CD14-positive monocyte (primary cell): ENCODE data around the gene LYPD4. TPM values are rescaled to one million over a fixed set of nuclear protein-coding genes. Genes with fewer than 3 reads are reported as not detected.
A peak's percentile ranks its signal among the peaks of the same experiment; 100 is the strongest.

Source experiments
- DNase-seq, 3 donors: peaks; one replicate each; pipeline ENCODE4 v3.0.0-alpha.2; 2011 to 2022
- H2AFZ ChIP-seq: 2 replicates; pipeline ENCODE4 v1.6.0; 2012; ENCODE audit warnings: mild to moderate bottlenecking, low read depth, low read length, inconsistent platforms; ENCODE audit not compliant: insufficient read depth, poor library complexity, severe bottlenecking
- H3K27ac ChIP-seq, 2 donors: 1 replicate in 1 of 2; 2 replicates in 1 of 2; pipeline ENCODE4 v1.5.1; 2012 to 2013; ENCODE audit warnings: low read length in 2 of 2, control low read depth in 1 of 2, inconsistent platforms in 1 of 2, low read depth in 1 of 2, mild to moderate bottlenecking in 1 of 2
- H3K27me3 ChIP-seq, 2 donors: one replicate each; pipeline versions ENCODE4 v1.6.0 to v1.6.1; 2011 to 2013; ENCODE audit warnings: low read length in 2 of 2; ENCODE audit not compliant: control insufficient read depth in 2 of 2, insufficient read depth in 2 of 2
- H3K36me3 ChIP-seq, 2 donors: replicated peaks in 1 of 2; 1 replicate in 1 of 2; 2 replicates in 1 of 2; pipeline versions ENCODE4 v1.5.1 to v1.6.1; 2012 to 2013; ENCODE audit warnings: low read length in 2 of 2, control low read depth in 1 of 2, inconsistent platforms in 1 of 2, mild to moderate bottlenecking in 1 of 2; ENCODE audit not compliant: insufficient read depth in 2 of 2, control insufficient read depth in 1 of 2
- H3K4me1 ChIP-seq, 2 donors: 1 replicate in 1 of 2; 2 replicates in 1 of 2; pipeline versions ENCODE4 v1.5.1 to v1.6.1; 2012 to 2013; ENCODE audit warnings: low read length in 2 of 2, control low read depth in 1 of 2, inconsistent platforms in 1 of 2, mild to moderate bottlenecking in 1 of 2, moderate library complexity in 1 of 2; ENCODE audit not compliant: insufficient read depth in 2 of 2, control insufficient read depth in 1 of 2
- H3K4me2 ChIP-seq: replicated peaks from 2 replicates; pipeline ENCODE3; 2012; ENCODE audit warnings: low read length, moderate library complexity, mild to moderate bottlenecking; ENCODE audit not compliant: poor library complexity, severe bottlenecking; ENCODE audit errors: extremely low read depth
- H3K4me3 ChIP-seq, 3 experiments: fragments of 200-600 bp in 1 of 3; sonication (generic) in 1 of 3; replicated peaks in 1 of 3; 1 replicate in 2 of 3; 2 replicates in 1 of 3; pipeline ENCODE4 v1.5.1; 2011 to 2013; ENCODE audit warnings: low read length in 3 of 3, mild to moderate bottlenecking in 3 of 3, control low read depth in 2 of 3, low read depth in 2 of 3, inconsistent platforms in 1 of 3, moderate library complexity in 1 of 3
- H3K79me2 ChIP-seq: 2 replicates; pipeline ENCODE4 v1.6.0; 2012; ENCODE audit warnings: mild to moderate bottlenecking, control low read depth, inconsistent platforms, low read length, moderate library complexity; ENCODE audit not compliant: insufficient read depth
- H3K9ac ChIP-seq: 2 replicates; pipeline ENCODE4 v1.6.0; 2017; ENCODE audit warnings: low read length, mild to moderate bottlenecking; ENCODE audit not compliant: insufficient read depth, poor library complexity, severe bottlenecking
- H3K9me3 ChIP-seq, 2 donors: replicated peaks in 1 of 2; 1 replicate in 1 of 2; 2 replicates in 1 of 2; pipeline versions ENCODE4 v1.5.1 to v1.6.1; 2012 to 2013; ENCODE audit warnings: low read length in 2 of 2, control low read depth in 1 of 2; ENCODE audit not compliant: control insufficient read depth in 1 of 2, insufficient read depth in 1 of 2
- H4K20me1 ChIP-seq: 2 replicates; pipeline ENCODE4 v1.6.0; 2012; ENCODE audit warnings: mild to moderate bottlenecking, low read length, control low read depth, moderate library complexity; ENCODE audit not compliant: insufficient read depth
- H3K27ac Mint-ChIP-seq, 7 donors: one replicate each; pipeline ENCODE4 v1.8.0; 2020; ENCODE audit warnings: mild to moderate bottlenecking in 7 of 7, mixed read lengths in 7 of 7, moderate library complexity in 6 of 7, inconsistent platforms in 2 of 7
- H3K27me3 Mint-ChIP-seq, 3 donors: one replicate each; pipeline ENCODE4 v1.8.0; 2021 to 2022; ENCODE audit warnings: low read depth in 3 of 3, mild to moderate bottlenecking in 3 of 3, mixed read lengths in 3 of 3, moderate library complexity in 3 of 3, inconsistent platforms in 1 of 3
- H3K36me3 Mint-ChIP-seq, 2 donors: one replicate each; pipeline ENCODE4 v1.8.0; 2020; ENCODE audit warnings: mixed read lengths in 2 of 2, inconsistent platforms in 1 of 2, mild to moderate bottlenecking in 1 of 2
- H3K4me1 Mint-ChIP-seq: one replicate; pipeline ENCODE4 v1.8.0; 2020; ENCODE audit warnings: mild to moderate bottlenecking, mixed read lengths
- H3K4me3 Mint-ChIP-seq, 2 donors: one replicate each; pipeline ENCODE4 v1.8.0; 2020; ENCODE audit warnings: mild to moderate bottlenecking in 2 of 2, mixed read lengths in 2 of 2, moderate library complexity in 1 of 2
- H3K9me3 Mint-ChIP-seq, 7 donors: one replicate each; pipeline ENCODE4 v1.8.0; 2020 to 2022; ENCODE audit warnings: mixed read lengths in 7 of 7, mild to moderate bottlenecking in 6 of 7, moderate library complexity in 6 of 7, inconsistent platforms in 2 of 7
- CTCF ChIP-seq: fragments of 200-600 bp; IDR thresholded peaks from one replicate; pipeline ENCODE4 v1.8.0; 2022; ENCODE audit warnings: antibody characterized with exemption, mild to moderate bottlenecking
- WGBS: methylation state at CpG from one replicate; pipeline ENCODE4 v1.1.5; 2013; ENCODE audit warnings: missing lambda C conversion rate; ENCODE audit not compliant: insufficient coverage; 5-methylcytosine and 5-hydroxymethylcytosine counted together
- intact Hi-C, 2 donors: fragments of 100-400 bp; cut with micrococcal nuclease; formaldehyde crosslinking; loops; one replicate each; pipeline versions ENCODE4 v1.15.0 to v1.15.1; 2023
- polyA plus RNA-seq, 3 donors: library from polyadenylated mRNA; depleted of rRNA in 1 of 3; unstranded in 2 of 3; stranded (reverse) in 1 of 3; fragments of 300-500 nt in 2 of 3; fragments of >200 nt in 1 of 3; fragmentation: Illumina TruSeq in 2 of 3; gene quantifications; 1 replicate in 2 of 3; 2 replicates in 1 of 3; pipeline ENCODE4 v1.2.3, GENCODE V29; 2012 to 2021

Gene LYPD4
- polyA plus RNA-seq, 3 donors, result not detected

- Mint-ChIP-seq H3K4me1 (peaks cover 52% of the 10 kb centered on the region), H3K36me3 (peaks cover 38 to 57% of the 10 kb centered on the region in 2 donors), H3K4me3 (no peak overlapping the region), H3K27ac (peak overlapping the region in 2 of 7 donors; percentile 46 to 57), H3K27me3 (peaks cover 0 to 2% (median 2%) of the 10 kb centered on the region in 3 donors), H3K9me3 (no peaks in the 10 kb centered on the region)
- Histone ChIP-seq H3K4me3 (peak overlapping the region in 1 of 3 experiments; percentile 19), H3K4me1 (peaks cover 39 to 43% of the 10 kb centered on the region in 2 donors), H3K9me3 (no peaks in the 10 kb centered on the region), H3K27me3 (no peaks in the 10 kb centered on the region), H3K36me3 (peaks cover 44 to 60% of the 10 kb centered on the region in 2 donors), H3K27ac (peak overlapping the region in 1 of 2 donors; percentile 90), H2AFZ (no peak overlapping the region), H3K4me2 (peak overlapping the region; percentile 33), H3K9ac (peak overlapping the region; percentile 36), H4K20me1 (peaks cover 68% of the 10 kb centered on the region), H3K79me2 (peaks cover 76% of the 10 kb centered on the region)
- intact Hi-C loops, result loop anchor here (5.0 kb wide), 1 partner anchor 95 kb away; the partner anchor contains the start of gene RABAC1 (in 2 of the 2)
- no CpG with 5 or more reads among the region's 2 CpGs for WGBS
- no peak for DNase-seq
- no peak for TF ChIP-seq CTCF
Measured at GRCh38 chr19:41862445-41862986, 18.0 kb upstream of the LYPD4 start.

- peaks cover 38 to 56% of the 10 kb centered on the region in 2 donors for H3K36me3 Mint-ChIP-seq
- H3K4me3 Mint-ChIP-seq, result no peak overlapping the region
- peaks cover 0 to 3% (median 2%) of the 10 kb centered on the region in 3 donors for H3K27me3 Mint-ChIP-seq
- H3K4me3 ChIP-seq, result peak overlapping the region in 1 of 3 experiments; percentile 19
- H3K4me1 Mint-ChIP-seq, result peaks cover 51% of the 10 kb centered on the region
- DNase-seq, result no peak
- H3K9me3 Mint-ChIP-seq, result no peaks in the 10 kb centered on the region
- peak overlapping the region; percentile 90 for H3K9ac ChIP-seq
- no peak overlapping the region for H3K4me2 ChIP-seq
- H3K27ac ChIP-seq, result peak overlapping the region in 1 of 2 donors; percentile 90
- H3K79me2 ChIP-seq, result peaks cover 69% of the 10 kb centered on the region
- no peak for TF ChIP-seq CTCF
- WGBS, result 71% methylated on average over 2 of the region's 9 CpGs
- intact Hi-C loops, result loop anchor here (2.0 to 5.0 kb wide), 2 partner anchors 21 to 95 kb away; partner anchors contain the start of genes ARHGEF1 (in 2 of the 2) and RABAC1 (in 2 of the 2)
- H3K27ac Mint-ChIP-seq, result peak overlapping the region in 2 of 7 donors; percentile 46 to 72
- peaks cover 63% of the 10 kb centered on the region for H4K20me1 ChIP-seq
- peaks cover 39 to 43% of the 10 kb centered on the region in 2 donors for H3K4me1 ChIP-seq
- no peaks in the 10 kb centered on the region for H3K9me3 ChIP-seq
- H3K27me3 ChIP-seq, result no peaks in the 10 kb centered on the region
- H2AFZ ChIP-seq, result no peak overlapping the region
- H3K36me3 ChIP-seq, result peaks cover 38 to 54% of the 10 kb centered on the region in 2 donors
Measured at GRCh38 chr19:41861846-41862245, 17.4 kb upstream of the LYPD4 start.
